ENCODE results near the gene ALS2CL. TPM values are rescaled to one million over a fixed set of nuclear protein-coding genes. Genes with fewer than 3 reads are reported as not detected.

The ALS2CL gene
- total RNA-seq, 1 experiment from 2014 or later = 16.4 TPM

- ChIA-PET POLR2A (no interaction called here), CTCF (interaction anchor here (1.6 kb wide), 1 partner anchor 206 kb away, joined by 4 read pairs; no protein-coding TSS in a partner anchor), RAD21 (ENCODE audit: low non-redundant PET in 1 of 2, low total read pairs in 2 of 2, uncharacterized antibody in 2 of 2, unreplicated experiment in 2 of 2) (no interaction called here)
- TF ChIP-seq ZNF274 (IDR thresholded peaks at IDR 0.05; ENCODE audit: low read depth, low read length) (no peak), RAD21 (IDR thresholded peaks at IDR 0.05; ENCODE audit: low read depth) (no peak), ATF3 (IDR thresholded peaks at IDR 0.05) (no peak), EZH2 (IDR thresholded peaks at IDR 0.05) (no peak), EZH2phosphoT487 (IDR thresholded peaks at IDR 0.05; ENCODE audit: borderline replicate concordance) (no peak), JUND (IDR thresholded peaks at IDR 0.05) (no peak), SRF (IDR thresholded peaks at IDR 0.05; ENCODE audit: low read depth) (no peak), ZFX (IDR thresholded peaks at IDR 0.05) (no peak), SIN3A (IDR thresholded peaks at IDR 0.05; ENCODE audit: low read depth) (no peak), REST (IDR thresholded peaks at IDR 0.05; ENCODE audit: low read depth) (no peak)
- H3K79me2 ChIP-seq (ENCODE audit: insufficient read depth, low read length) = no peaks in the 10 kb centered on the region
- peak overlapping the region; percentile 79; the same call in 1 of the 2 replicates for H3K27ac ChIP-seq (ENCODE audit: low read depth, low read length)
- no peaks in the 10 kb centered on the region for H3K9me2 ChIP-seq (ENCODE audit: insufficient read depth)
- H3K27me3 ChIP-seq (ENCODE audit: insufficient read depth, low read length) = no peaks in the 10 kb centered on the region
- DNase-seq (ENCODE audit: low read depth, low spot score) (no peak), ATAC-seq (no peak)
- H3K4me2 ChIP-seq (ENCODE audit: low read length) = peak overlapping the region; percentile 97
- no peak overlapping the region for H3K4me3 ChIP-seq (replicated peaks in 1 of 2; ENCODE audit: low read depth in 1 of 2, low read length in 2 of 2)
- H3K36me3 ChIP-seq (ENCODE audit: control insufficient read depth in 1 of 2, insufficient read depth in 2 of 2, low read length in 2 of 2) = no peaks in the 10 kb centered on the region
- H3K9ac ChIP-seq (ENCODE audit: low read length) = peak overlapping the region; percentile 75; the same call in 1 of the 2 replicates
- no TSS peak for BruUV-seq (replicated peaks)
- no peaks in the 10 kb centered on the region for H4K20me1 ChIP-seq (ENCODE audit: insufficient read depth)
- H3K9me3 ChIP-seq (ENCODE audit: control insufficient read depth in 1 of 2, insufficient read depth in 1 of 2, low read depth in 1 of 2, low read length in 2 of 2) = no peaks in the 10 kb centered on the region
- intact Hi-C loops (cut with micrococcal nuclease) = no loop called here
- no peak overlapping the region for H2AFZ ChIP-seq (ENCODE audit: low read depth, low read length, poor library complexity, severe bottlenecking)
- H3K4me1 ChIP-seq (ENCODE audit: control insufficient read depth in 1 of 2, insufficient read depth in 2 of 2, low read length in 2 of 2) = peaks cover 31 to 68% of the 10 kb centered on the region in 2 experiments
These were observed 1.0 kb upstream of the ALS2CL start for GRCh38 chr3:46694520-46694919.

Data from HCT116 (cell line).